ENCODE data around the gene THAP4.

- TF ChIP-seq POLR2A (IDR thresholded peaks at IDR 0.05; ENCODE audit: low read depth, low read length): no peak
- TF ChIP-seq POLR2AphosphoS5 (IDR thresholded peaks at IDR 0.05; ENCODE audit: low read depth, low read length): no peak
- no peak for TF ChIP-seq SPI1 (IDR thresholded peaks at IDR 0.05; ENCODE audit: low read depth, low read length)
- TF ChIP-seq POU2F2 (IDR thresholded peaks at IDR 0.05; ENCODE audit: low read depth, low read length): no peak
- no peak for TF ChIP-seq TAF1 (IDR thresholded peaks at IDR 0.05; ENCODE audit: low read depth, low read length)
- TF ChIP-seq PAX5 (IDR thresholded peaks at IDR 0.05; ENCODE audit: insufficient read depth, low read length, severe bottlenecking): no peak
Observed at GRCh38 chr2:241535871-241536655, 100.9 kb downstream of the THAP4 start.

All from GM12891 (cell line).